GM12891 (cell line): ENCODE results near the gene SFN.

Source experiments
- PAX5 ChIP-seq: IDR thresholded peaks from 2 replicates; pipeline ENCODE4 v1.6.1; 2011; ENCODE audit warnings: low read length, moderate library complexity, mild to moderate bottlenecking; ENCODE audit not compliant: insufficient read depth, severe bottlenecking
- POLR2A ChIP-seq: IDR thresholded peaks from 2 replicates; pipeline ENCODE4 v1.6.1; 2011; ENCODE audit warnings: low read depth, low read length, control low read depth
- POLR2AphosphoS5 ChIP-seq: IDR thresholded peaks from 2 replicates; pipeline ENCODE4 v1.6.1; 2011; ENCODE audit warnings: low read depth, low read length, control low read depth
- POU2F2 ChIP-seq: IDR thresholded peaks from 2 replicates; pipeline ENCODE4 v1.6.1; 2011; ENCODE audit warnings: low read depth, mild to moderate bottlenecking, control low read depth, low read length, moderate library complexity
- SPI1 ChIP-seq: IDR thresholded peaks from 2 replicates; pipeline ENCODE4 v1.6.1; 2011; ENCODE audit warnings: low read depth, low read length, control low read depth
- TAF1 ChIP-seq: IDR thresholded peaks from 2 replicates; pipeline ENCODE4 v1.6.1; 2011; ENCODE audit warnings: low read depth, low read length, control low read depth

DNA sequence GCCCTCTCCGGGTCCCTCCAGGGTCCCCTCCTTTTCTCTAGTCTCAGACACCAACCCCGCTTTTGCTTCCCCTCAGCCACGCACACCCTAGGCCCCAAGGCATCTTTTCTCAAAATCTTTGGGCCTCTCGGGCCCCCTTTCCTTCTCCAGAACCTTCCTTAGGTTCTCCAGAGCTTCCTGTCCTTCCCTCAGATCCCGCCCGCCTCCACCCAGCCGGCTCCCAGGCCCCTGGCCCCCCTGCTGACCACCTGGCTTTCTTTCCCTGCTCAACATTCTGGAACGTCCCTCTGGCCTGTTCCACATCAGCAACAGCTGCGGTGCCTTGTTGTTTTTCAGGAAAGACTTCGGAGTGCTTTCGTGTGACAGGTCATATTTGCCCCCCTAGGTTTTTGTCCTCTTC, 35.3 kb upstream of the SFN start:
- TF ChIP-seq POLR2A (no peak), PAX5 (no peak), POLR2AphosphoS5 (no peak), TAF1 (no peak), SPI1 (no peak), POU2F2 (no peak)
